Fibroblast of pulmonary artery (primary cell): ENCODE measurements around the gene SORL1-AS1.

Source experiments
- DNase-seq: peaks from one replicate; pipeline ENCODE4 v3.0.0-alpha.2; 2010; ENCODE audit warnings: low read depth
- H3K4me3 ChIP-seq: replicated peaks from 2 replicates; pipeline ENCODE4 v1.5.1; 2011; ENCODE audit warnings: low read depth, mild to moderate bottlenecking, control low read depth, low read length, moderate library complexity
- TF ChIP-seq, protein P1 (sequence below): IDR thresholded peaks from 2 replicates; pipeline ENCODE4 v1.5.1; 2011; ENCODE audit warnings: mild to moderate bottlenecking, control low read depth, low read length, inconsistent platforms; ENCODE audit errors: missing control alignments

The SORL1-AS1 gene

DNA sequence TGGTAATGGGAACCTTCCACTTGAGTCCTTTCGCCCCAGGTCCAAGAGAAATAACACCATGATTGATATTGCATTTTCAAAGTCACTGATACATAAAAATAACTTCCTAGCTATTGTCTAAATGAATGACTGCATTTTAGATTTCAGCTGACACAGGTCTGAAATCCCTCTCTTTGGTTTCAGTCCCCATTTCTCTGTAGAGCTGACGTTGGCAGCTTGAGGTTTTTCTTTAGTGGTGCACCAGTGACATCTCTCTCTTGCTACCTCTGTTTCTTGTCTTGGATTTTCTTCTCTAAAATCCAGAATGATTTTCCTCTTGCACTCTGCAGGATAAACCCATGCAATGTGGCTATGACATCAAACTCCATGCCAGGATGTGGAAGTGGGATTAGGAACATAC, 32.4 kb downstream of the SORL1-AS1 start:
- TF ChIP-seq, protein P1, sequence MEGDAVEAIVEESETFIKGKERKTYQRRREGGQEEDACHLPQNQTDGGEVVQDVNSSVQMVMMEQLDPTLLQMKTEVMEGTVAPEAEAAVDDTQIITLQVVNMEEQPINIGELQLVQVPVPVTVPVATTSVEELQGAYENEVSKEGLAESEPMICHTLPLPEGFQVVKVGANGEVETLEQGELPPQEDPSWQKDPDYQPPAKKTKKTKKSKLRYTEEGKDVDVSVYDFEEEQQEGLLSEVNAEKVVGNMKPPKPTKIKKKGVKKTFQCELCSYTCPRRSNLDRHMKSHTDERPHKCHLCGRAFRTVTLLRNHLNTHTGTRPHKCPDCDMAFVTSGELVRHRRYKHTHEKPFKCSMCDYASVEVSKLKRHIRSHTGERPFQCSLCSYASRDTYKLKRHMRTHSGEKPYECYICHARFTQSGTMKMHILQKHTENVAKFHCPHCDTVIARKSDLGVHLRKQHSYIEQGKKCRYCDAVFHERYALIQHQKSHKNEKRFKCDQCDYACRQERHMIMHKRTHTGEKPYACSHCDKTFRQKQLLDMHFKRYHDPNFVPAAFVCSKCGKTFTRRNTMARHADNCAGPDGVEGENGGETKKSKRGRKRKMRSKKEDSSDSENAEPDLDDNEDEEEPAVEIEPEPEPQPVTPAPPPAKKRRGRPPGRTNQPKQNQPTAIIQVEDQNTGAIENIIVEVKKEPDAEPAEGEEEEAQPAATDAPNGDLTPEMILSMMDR: no peak
- DNase-seq: no peak
- H3K4me3 ChIP-seq: no peak overlapping the region

DNA sequence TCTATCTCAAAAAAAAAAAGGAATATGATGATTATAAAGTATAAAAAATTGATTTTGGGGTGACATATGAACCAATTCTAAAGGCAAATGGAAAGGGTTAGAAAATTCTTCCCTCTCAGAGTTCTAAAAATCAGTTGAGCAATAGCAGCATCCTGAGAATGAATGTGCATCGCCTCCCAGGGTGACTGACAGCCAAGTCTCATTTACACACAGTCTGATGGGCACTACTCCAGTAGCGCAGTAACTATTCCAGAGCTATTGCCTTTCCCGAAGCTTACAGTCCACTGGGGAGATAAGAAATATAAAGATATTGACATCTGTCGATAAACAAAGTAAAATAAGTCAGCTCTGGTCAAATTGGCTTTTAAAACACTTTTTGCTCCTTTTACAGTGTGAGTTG, 32.9 kb downstream of the SORL1-AS1 start:
- DNase-seq: no peak

DNA sequence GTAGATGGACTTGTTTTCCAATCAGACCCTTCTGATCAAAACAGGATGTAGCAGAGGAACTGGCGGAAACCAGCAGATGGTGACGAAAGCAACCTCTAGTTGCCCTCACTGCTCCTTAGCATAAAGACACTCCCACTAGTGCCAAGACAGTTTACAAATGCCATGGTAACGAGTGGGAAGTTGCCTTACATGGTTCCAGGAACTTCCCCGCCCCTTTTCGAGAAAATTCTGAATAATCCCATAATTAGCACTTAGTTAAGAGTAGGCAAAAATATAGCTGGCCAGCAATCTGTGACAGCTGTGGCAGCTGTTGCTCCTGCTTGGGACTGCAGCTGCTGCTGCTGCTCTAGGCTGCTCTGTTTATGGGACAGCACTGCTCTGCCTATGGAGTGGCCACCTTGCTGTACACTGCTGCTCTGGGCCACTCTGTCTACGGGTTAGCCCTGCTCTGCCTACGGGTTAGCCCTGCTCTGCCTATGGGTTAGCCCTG, 34.1 kb downstream of the SORL1-AS1 start:
- H3K4me3 ChIP-seq: no peak overlapping the region
- TF ChIP-seq, protein P1: no peak
- DNase-seq: no peak

More for the DNA sequence above, 32.9 kb downstream of the SORL1-AS1 start:
- H3K4me3 ChIP-seq: no peak overlapping the region
- TF ChIP-seq, protein P1: no peak

DNA sequence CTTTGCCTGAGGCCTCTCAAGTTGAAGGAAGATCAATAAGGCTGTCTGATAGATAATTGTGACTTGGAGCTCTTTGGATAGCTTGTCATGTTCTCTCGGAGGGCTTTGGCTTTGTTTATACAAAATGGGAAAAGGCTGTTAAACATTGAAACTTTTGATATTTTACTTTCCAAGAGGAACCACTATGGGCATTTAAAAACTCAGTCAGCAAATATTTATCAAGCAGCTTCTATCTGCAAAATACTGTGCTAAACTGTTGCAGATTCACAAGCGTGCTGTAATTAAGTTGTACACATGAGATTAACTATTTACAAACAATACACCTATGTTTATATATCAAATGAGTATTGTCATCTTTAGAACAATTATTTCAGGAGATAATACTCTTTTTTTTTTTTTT, 35.2 kb downstream of the SORL1-AS1 start:
- no peak for DNase-seq
- no peak overlapping the region for H3K4me3 ChIP-seq
- TF ChIP-seq, protein P1: no peak

DNA sequence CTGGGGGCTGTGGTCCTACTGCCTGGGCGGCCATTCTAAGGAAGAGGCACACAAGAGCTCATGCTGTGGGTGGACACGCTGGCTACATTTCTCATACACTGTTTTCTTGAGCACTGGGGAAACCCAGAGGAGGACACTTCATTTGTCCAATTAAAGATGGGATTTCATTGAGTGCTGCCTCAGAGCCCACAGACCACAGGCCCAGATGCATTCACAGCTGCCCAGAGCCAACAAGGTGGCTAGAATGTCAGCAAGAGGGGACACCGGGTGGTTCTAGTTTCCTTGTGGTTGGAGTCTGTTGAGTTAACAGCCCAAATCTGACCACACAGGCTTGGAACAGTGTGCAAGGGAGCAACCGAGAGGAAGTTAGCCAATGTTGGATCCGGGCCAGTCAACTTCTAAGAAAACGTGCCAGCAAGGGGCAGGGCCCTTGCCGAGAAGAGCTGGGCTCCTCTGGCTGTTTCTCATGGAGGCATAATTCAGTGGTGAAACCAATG, 35.7 kb downstream of the SORL1-AS1 start:
- peak; percentile 94 for DNase-seq
- TF ChIP-seq, protein P1: no peak
- H3K4me3 ChIP-seq: no peak overlapping the region

DNA sequence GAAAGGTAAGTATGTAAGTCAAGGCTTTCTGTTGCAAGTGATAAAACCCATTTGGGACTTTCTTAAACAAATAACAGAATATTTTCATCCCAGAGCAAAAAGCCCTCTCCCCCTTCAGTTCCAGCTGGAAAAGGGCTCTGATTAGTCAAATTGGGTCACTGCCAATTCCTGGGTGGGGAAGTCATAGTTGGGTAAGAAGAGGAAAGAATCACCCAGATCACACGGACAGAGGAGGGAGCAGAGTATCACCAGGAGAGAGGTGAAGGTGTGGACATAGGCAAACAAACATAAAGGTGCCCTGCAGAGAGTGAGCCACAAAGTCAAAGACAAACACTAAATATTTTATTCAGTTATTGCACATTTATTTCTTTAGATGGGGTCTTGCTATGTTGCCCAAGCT, 36.9 kb downstream of the SORL1-AS1 start:
- TF ChIP-seq, protein P1: no peak
- H3K4me3 ChIP-seq: no peak overlapping the region
- peak; percentile 32 for DNase-seq
